CD4-positive, alpha-beta T cell treated with Interleukin-17A for 1 hour (primary cell): ENCODE data around the gene KLHL35.
"Not testable (repeated sequence)": the region's sequence is repeated elsewhere in the genome, so short reads cannot be mapped to it uniquely, and the experiment has no call there.

Source experiments
- DNase-seq: peaks from one replicate; pipeline ENCODE4 v3.0.0-alpha.2; 2020

KLHL35 gene

DNA sequence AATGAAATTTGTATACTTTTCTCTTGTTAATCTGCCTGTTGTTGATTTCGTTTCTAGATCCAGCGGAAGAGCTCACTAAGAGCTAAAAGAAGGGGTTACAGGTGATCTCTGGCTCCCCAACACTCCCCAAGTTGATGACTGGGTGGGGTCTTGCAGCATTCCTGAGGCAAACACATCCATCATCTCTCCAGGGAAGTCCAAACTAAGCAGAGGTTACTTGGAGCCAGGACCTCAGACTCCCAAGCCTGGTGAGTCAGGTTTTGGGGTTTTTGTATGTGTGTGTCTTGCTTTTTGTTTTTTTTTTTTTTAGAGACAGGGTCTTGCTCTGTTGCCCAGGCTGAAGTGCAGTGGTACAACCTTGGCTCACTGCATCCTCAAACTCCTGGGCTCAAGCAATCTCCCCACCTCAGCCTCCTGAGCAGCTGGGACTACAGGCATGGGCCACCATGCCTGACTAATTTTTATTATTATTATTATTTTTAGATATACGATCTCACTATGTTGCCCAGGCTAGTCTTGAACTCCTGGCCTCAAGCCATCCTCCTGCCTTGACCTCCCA, 45.2 kb downstream of the KLHL35 start:
- no peak for DNase-seq

GRCh38 chr11:75386942-75387630, 45.9 kb downstream of the KLHL35 start:
- DNase-seq: no peak

DNA sequence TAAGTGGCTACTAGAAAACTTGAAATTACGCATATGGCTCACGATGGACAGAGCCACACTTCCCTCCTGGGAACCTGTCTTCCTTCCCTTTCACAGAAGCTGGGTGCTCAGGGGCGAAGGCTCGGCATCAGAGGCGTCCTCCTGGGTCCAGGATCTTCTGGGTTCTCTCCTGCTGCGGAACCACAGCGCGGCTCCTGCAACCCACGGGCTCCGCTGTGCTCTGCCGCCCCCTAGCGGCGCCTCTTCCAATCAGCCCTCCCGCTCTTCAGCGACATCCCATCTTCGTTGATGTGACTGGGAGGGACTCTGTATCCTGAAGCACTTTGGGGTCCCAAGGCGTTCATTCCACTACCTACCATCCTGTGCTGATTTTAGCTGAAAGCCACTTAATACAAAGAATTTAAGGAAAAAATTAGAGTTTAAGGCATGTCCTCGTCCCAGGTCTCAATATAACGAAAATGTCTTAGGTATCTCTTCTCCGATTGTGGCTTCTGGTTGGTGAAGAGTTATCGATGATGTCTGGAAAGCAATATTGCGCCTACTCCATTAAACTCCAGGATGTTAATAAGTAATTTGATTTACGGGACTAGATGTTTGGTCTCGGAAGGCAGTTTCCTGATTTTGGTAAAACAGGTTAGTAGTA, 48.4 kb downstream of the KLHL35 start:
- peak; percentile 79 for DNase-seq

DNA sequence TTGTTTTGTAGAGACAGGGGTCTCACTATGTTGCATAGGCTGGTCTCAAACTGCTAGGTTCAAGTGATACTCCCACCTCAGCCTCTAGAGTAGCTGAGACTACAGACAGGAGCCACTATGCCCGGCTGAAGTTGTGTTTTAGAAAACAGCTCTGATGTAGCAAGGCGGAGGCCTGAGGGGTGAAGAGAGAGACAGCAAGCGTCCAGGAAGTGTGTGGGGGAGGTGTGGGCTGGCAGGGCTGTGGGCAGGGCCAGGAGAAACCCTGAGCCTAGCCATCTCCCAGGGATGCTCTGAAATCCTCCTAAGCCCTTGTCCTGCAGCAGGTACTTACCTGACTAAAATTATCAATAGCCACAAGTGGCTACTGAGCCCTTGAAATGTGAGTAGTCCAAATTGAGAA, 49.8 kb downstream of the KLHL35 start:
- DNase-seq: peak; percentile 49

- no peak for DNase-seq
These were observed 52.1 kb downstream of the KLHL35 start for GRCh38 chr11:75380716-75381420.

DNA sequence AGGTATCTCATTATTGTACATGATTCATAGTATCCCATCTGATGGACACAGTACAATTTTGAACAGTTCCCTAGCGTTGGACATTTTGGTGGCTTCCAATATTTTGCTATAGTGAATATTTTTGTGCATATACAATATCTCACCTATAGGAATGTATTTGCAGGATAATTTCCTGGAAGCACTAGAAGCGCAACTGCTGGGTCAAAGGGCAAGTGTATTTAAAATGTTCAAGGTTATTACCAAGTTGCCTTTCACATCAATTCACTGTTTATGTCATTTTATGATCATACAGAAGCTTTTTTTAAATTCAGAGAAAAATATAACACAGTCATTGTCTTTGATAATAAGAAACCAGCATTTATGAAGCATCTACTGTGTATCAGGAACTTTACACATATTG, 52.8 kb downstream of the KLHL35 start:
- DNase-seq: no peak

- not testable (repeated sequence) for DNase-seq
These were observed 54.2 kb downstream of the KLHL35 start for GRCh38 chr11:75378776-75379175.

GRCh38 chr11:75376175-75376574, 56.8 kb downstream of the KLHL35 start:
- DNase-seq: no peak

DNA sequence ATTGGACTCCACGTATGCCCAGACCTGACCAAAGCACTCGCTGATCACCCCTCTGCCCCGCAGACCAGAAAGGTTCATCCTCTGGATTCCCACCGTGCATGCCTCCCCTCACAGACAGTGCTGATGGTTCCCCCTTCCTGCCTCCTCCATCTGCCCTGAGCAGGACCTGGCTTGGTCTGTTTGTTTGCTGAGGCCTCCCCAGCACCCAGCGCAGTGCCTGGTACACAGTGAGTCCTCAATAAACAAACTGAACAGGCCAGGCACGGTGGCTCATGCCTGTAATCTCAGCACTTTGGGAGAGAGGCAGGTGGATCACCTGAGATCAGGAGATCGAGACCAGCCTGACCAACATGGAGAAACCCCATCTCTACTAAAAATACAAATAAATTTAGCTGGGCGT, 57.4 kb downstream of the KLHL35 start:
- no peak for DNase-seq

- DNase-seq: no peak
These were observed 58.4 kb downstream of the KLHL35 start for GRCh38 chr11:75374646-75375045.

GRCh38 chr11:75373201-75373600, 59.8 kb downstream of the KLHL35 start:
- DNase-seq: no peak
